HepG2 (cell line): Measurements from ENCODE around the gene CD300LF. TPM values are rescaled to one million over a fixed set of nuclear protein-coding genes. Genes with fewer than 3 reads are reported as not detected.

Experiments
- AGO2 ChIP-seq: fragments of 200-400 bp; formaldehyde crosslinking; optimal IDR thresholded peaks from 2 replicates; pipeline ENCODE3; 2017; ENCODE audit warnings: mild to moderate bottlenecking, low read depth, low read length, moderate library complexity
- AHDC1 ChIP-seq: sonication (generic); formaldehyde crosslinking; IDR thresholded peaks from 2 replicates; pipeline ENCODE4 v1.5.1; 2020; ENCODE audit warnings: mild to moderate bottlenecking, missing genetic modification reagents, borderline replicate concordance
- ARID2 ChIP-seq: sonication (generic); formaldehyde crosslinking; IDR thresholded peaks from 2 replicates; pipeline ENCODE4 v1.8.1; 2022; ENCODE audit warnings: mild to moderate bottlenecking, missing genetic modification reagents, borderline replicate concordance
- CREB3 ChIP-seq: sonication (generic); formaldehyde crosslinking; IDR thresholded peaks from 2 replicates; pipeline ENCODE4 v1.5.0; 2020; ENCODE audit warnings: missing genetic modification reagents
- FOXK1 ChIP-seq: sonication (generic); formaldehyde crosslinking; IDR thresholded peaks from 2 replicates; pipeline ENCODE4 v1.4.0; 2020; ENCODE audit warnings: low read depth, missing genetic modification reagents, borderline replicate concordance
- KAT8 ChIP-seq: IDR thresholded peaks from 2 replicates; pipeline ENCODE4 v1.6.1; 2016; ENCODE audit warnings: missing genetic modification reagents, missing compliant biosample characterization
- MBNL3 ChIP-seq: fragments of 250-450 bp; sonication (Bioruptor Pico); conservative IDR thresholded peaks from 2 replicates; pipeline ENCODE4 v1.8.0; 2022; ENCODE audit warnings: mild to moderate bottlenecking, inconsistent platforms
- NPAS2 ChIP-seq: sonication (generic); formaldehyde crosslinking; IDR thresholded peaks from 2 replicates; pipeline ENCODE4 v1.8.0; 2022; ENCODE audit warnings: mild to moderate bottlenecking, missing genetic modification reagents, borderline replicate concordance
- POLR2G ChIP-seq: fragments of 200-400 bp; formaldehyde crosslinking; IDR thresholded peaks from 2 replicates; pipeline ENCODE4 v1.6.1; 2018; ENCODE audit warnings: mild to moderate bottlenecking, low read depth, low read length, moderate library complexity
- PRDM15 ChIP-seq: sonication (generic); formaldehyde crosslinking; IDR thresholded peaks from 2 replicates; pipeline ENCODE4 v1.4.0; 2020; ENCODE audit warnings: missing genetic modification reagents
- TBX2 ChIP-seq: sonication (generic); formaldehyde crosslinking; IDR thresholded peaks from 2 replicates; pipeline ENCODE4 v1.5.0; 2020; ENCODE audit warnings: missing genetic modification reagents, mild to moderate bottlenecking, borderline replicate concordance
- TCF7L2 ChIP-seq: IDR thresholded peaks from 2 replicates; pipeline ENCODE4 v1.6.1; 2011; ENCODE audit warnings: mild to moderate bottlenecking, low read depth, low read length, moderate library complexity
- ZNF20 ChIP-seq: sonication (generic); formaldehyde crosslinking; IDR thresholded peaks from 2 replicates; pipeline ENCODE4 v1.4.0; 2020; ENCODE audit warnings: mild to moderate bottlenecking, moderate library complexity, missing genetic modification reagents
- ZNF724P ChIP-seq: sonication (generic); formaldehyde crosslinking; IDR thresholded peaks from 2 replicates; pipeline ENCODE4 v1.8.0; 2022; ENCODE audit warnings: missing genetic modification reagents, borderline replicate concordance
- ZNF746 ChIP-seq: sonication (generic); formaldehyde crosslinking; IDR thresholded peaks from 2 replicates; pipeline ENCODE4 v1.8.0; 2022; ENCODE audit warnings: mild to moderate bottlenecking, missing genetic modification reagents
- ZSCAN31 ChIP-seq: sonication (generic); formaldehyde crosslinking; IDR thresholded peaks from 2 replicates; pipeline ENCODE4 v1.5.0; 2020; ENCODE audit warnings: low read depth, mild to moderate bottlenecking, missing genetic modification reagents
- ZSCAN5A ChIP-seq: sonication (generic); formaldehyde crosslinking; IDR thresholded peaks from 2 replicates; pipeline ENCODE4 v1.8.0; 2022; ENCODE audit warnings: mild to moderate bottlenecking, missing genetic modification reagents, borderline replicate concordance
- polyA plus RNA-seq, 8 experiments: library from polyadenylated mRNA; depleted of rRNA in 3 of 8; stranded (reverse) in 7 of 8; unstranded in 1 of 8; fragments of >200 nt; fragmentation: Illumina TruSeq in 4 of 8; extraction: Trizol in 4 of 8; gene quantifications; 2 replicates each; pipeline versions ENCODE4 v1.2.1 to v1.2.3, GENCODE V29; 2011 to 2016; ENCODE audit warnings: low read depth in 4 of 8, missing spikeins in 1 of 8, mixed read lengths in 1 of 8; ENCODE audit not compliant: insufficient read depth in 1 of 8
- total RNA-seq, 5 experiments: library from RNA; depleted of rRNA; stranded (reverse); fragments of >200 nt; fragmentation: Illumina TruSeq; extraction: Trizol; gene quantifications; 2 replicates each; pipeline ENCODE4 v1.2.3, GENCODE V29; 2016; ENCODE audit warnings: low read depth in 1 of 5

CD300LF gene
- total and polyA plus RNA-seq, 2 of the 13 experiments (the other 11 are each of a cell fraction or from before 2014, with no cell fraction given), result not detected

GRCh38 chr17:74744714-74745547, 32.2 kb upstream of the CD300LF start (continued):
- TF ChIP-seq AHDC1 (CRISPR knock-in tag) (no peak), CREB3 (CRISPR knock-in tag) (peak; percentile 74; the same call in 1 of the 2 replicates), ZNF746 (no peak), POLR2G (no peak), FOXK1 (CRISPR knock-in tag) (peak; percentile 56; the same call in 1 of the 2 replicates), ZSCAN31 (CRISPR knock-in tag) (0 out of 2 replicates have a peak, but pooled peaks have one; percentile 31), ARID2 (CRISPR knock-in tag) (no peak), ZNF20 (no peak), TCF7L2 (no peak), MBNL3 (no peak), PRDM15 (CRISPR knock-in tag) (no peak), KAT8 (peak; percentile 70), NPAS2 (CRISPR knock-in tag) (no peak), TBX2 (no peak; the same call in 1 of the 2 replicates), AGO2 (no peak), ZSCAN5A (no peak), ZNF724P (CRISPR knock-in tag) (no peak)
